Endothelial cell of umbilical vein (primary cell): ENCODE measurements around the gene C2CD4B. TPM values are rescaled to one million over a fixed set of nuclear protein-coding genes. Genes with fewer than 3 reads are reported as not detected.

Experiments
- BruUV-seq: library from RNA; stranded (reverse); fragments of 400-500 nt; replicated peaks from 2 replicates; lab custom pipeline; 2021; lab: Mats Ljungman, UMichigan
- CTCF ChIA-PET: fragments of 300-600, 350-600 bp; sonication (Branson Sonifier 250); formaldehyde crosslinking; loops from one replicate; lab custom pipeline; 2021; ENCODE audit warnings: antibody characterized with exemption, inconsistent platforms; lab: Charles Lee
- POLR2A ChIA-PET: fragments of 300-600, 350-600 bp; sonication (Branson Sonifier 250); formaldehyde crosslinking; loops from one replicate; lab custom pipeline; 2021; ENCODE audit warnings: antibody characterized with exemption, inconsistent platforms; lab: Charles Lee
- DNase-seq: peaks from one replicate; pipeline ENCODE4 v3.0.0-alpha.2; 2011; ENCODE audit warnings: low read depth, low spot score
- FAIRE-seq: peaks from 2 replicates; lab custom pipeline; 2011; peaks lifted over from hg19 to GRCh38; lab: Jason Lieb, UNC
- H2AFZ ChIP-seq: 2 replicates; pipeline ENCODE4 v1.6.0; 2012; ENCODE audit warnings: low read depth, low read length, control low read depth, inconsistent platforms
- H3K27ac ChIP-seq: 2 replicates; pipeline ENCODE4 v1.5.1; 2011; ENCODE audit warnings: low read depth, mild to moderate bottlenecking, control low read depth, low read length, moderate library complexity; ENCODE audit not compliant: insufficient read depth
- H3K27me3 ChIP-seq, 2 experiments: 2 replicates each; pipeline versions ENCODE4 v1.6.0 to v1.6.1; 2011; ENCODE audit warnings: low read length in 2 of 2, mixed read lengths in 1 of 2; ENCODE audit not compliant: control insufficient read depth in 2 of 2, insufficient read depth in 2 of 2
- H3K36me3 ChIP-seq, 2 experiments: 2 replicates in 1 of 2; 3 replicates in 1 of 2; pipeline ENCODE4 v1.5.1; 2011; ENCODE audit warnings: low read length in 2 of 2, mild to moderate bottlenecking in 1 of 2, moderate library complexity in 1 of 2; ENCODE audit not compliant: control insufficient read depth in 2 of 2, insufficient read depth in 2 of 2; ENCODE audit errors: extremely low read depth in 1 of 2
- H3K4me1 ChIP-seq: 3 replicates; pipeline ENCODE4 v1.5.1; 2011; ENCODE audit warnings: mild to moderate bottlenecking, low read length; ENCODE audit not compliant: control insufficient read depth, insufficient read depth; ENCODE audit errors: extremely low read depth
- H3K4me2 ChIP-seq: 2 replicates; pipeline ENCODE4 v1.6.1; 2011; ENCODE audit warnings: low read length, control low read depth, mixed read lengths; ENCODE audit not compliant: insufficient read depth
- H3K4me3 ChIP-seq, 3 experiments: fragments of 200-600 bp in 1 of 3; sonication (generic), shearing (Covaris generic) in 1 of 3; replicated peaks in 1 of 3; 2 replicates each; pipeline ENCODE4 v1.5.1; 2011 to 2016; ENCODE audit warnings: control low read depth in 3 of 3, low read length in 3 of 3, mild to moderate bottlenecking in 2 of 3, inconsistent platforms in 1 of 3, low read depth in 1 of 3, moderate library complexity in 1 of 3; ENCODE audit not compliant: insufficient read depth in 1 of 3
- H3K79me2 ChIP-seq: 2 replicates; pipeline ENCODE4 v1.6.0; 2012; ENCODE audit warnings: low read length, inconsistent platforms; ENCODE audit not compliant: control insufficient read depth, insufficient read depth
- H3K9ac ChIP-seq: replicated peaks from 2 replicates; pipeline ENCODE3; 2011; ENCODE audit warnings: low read length, control low read depth; ENCODE audit not compliant: insufficient read depth; ENCODE audit errors: extremely low read depth
- H3K9me1 ChIP-seq: replicated peaks from 3 replicates; pipeline ENCODE4 v1.6.0; 2011; ENCODE audit warnings: mild to moderate bottlenecking, low read length; ENCODE audit not compliant: control insufficient read depth, insufficient read depth; ENCODE audit errors: extremely low read depth
- H3K9me3 ChIP-seq: replicated peaks from 2 replicates; pipeline ENCODE4 v1.5.1; 2012; ENCODE audit warnings: low read length, inconsistent platforms; ENCODE audit not compliant: control insufficient read depth, insufficient read depth
- H4K20me1 ChIP-seq: replicated peaks from 2 replicates; pipeline ENCODE3; 2011; ENCODE audit warnings: mild to moderate bottlenecking, low read length; ENCODE audit not compliant: control insufficient read depth, insufficient read depth; ENCODE audit errors: extremely low read depth
- EZH2 ChIP-seq: IDR thresholded peaks from 2 replicates; pipeline ENCODE4 v1.6.1; 2012; ENCODE audit warnings: borderline replicate concordance, low read depth, mild to moderate bottlenecking, moderate library complexity, low read length, inconsistent platforms; ENCODE audit not compliant: severe bottlenecking
- FOS ChIP-seq: IDR thresholded peaks from 2 replicates; pipeline ENCODE4 v1.6.1; 2011; ENCODE audit warnings: mild to moderate bottlenecking, low read length, moderate library complexity, borderline replicate concordance; ENCODE audit not compliant: insufficient read depth
- GATA2 ChIP-seq: IDR thresholded peaks from 2 replicates; pipeline ENCODE4 v1.7.0; 2011; ENCODE audit warnings: low read depth, mild to moderate bottlenecking, moderate library complexity, mixed read lengths, low read length; ENCODE audit not compliant: insufficient read length, insufficient read depth
- JUN ChIP-seq: IDR thresholded peaks from 2 replicates; pipeline ENCODE4 v1.6.1; 2011; ENCODE audit warnings: borderline replicate concordance, low read depth; ENCODE audit not compliant: insufficient read length, insufficient read depth
- MAX ChIP-seq: IDR thresholded peaks from 2 replicates; pipeline ENCODE4 v1.6.1; 2011; ENCODE audit not compliant: insufficient read depth, insufficient read length
- MYC ChIP-seq: IDR thresholded peaks from one replicate; pipeline ENCODE4 v1.6.1; 2011; ENCODE audit warnings: mild to moderate bottlenecking, low read depth, low read length
- POLR2A ChIP-seq: IDR thresholded peaks from 2 replicates; pipeline ENCODE4 v1.6.1; 2012; ENCODE audit warnings: low read depth, mild to moderate bottlenecking, control low read depth, low read length
- POLR2AphosphoS5 ChIP-seq: IDR thresholded peaks from 2 replicates; pipeline ENCODE4 v1.6.1; 2012; ENCODE audit warnings: low read depth, mild to moderate bottlenecking, control low read depth, low read length, moderate library complexity; ENCODE audit not compliant: insufficient read depth
- dilution Hi-C: fragments of 300-500 bp; cut with MboI; formaldehyde crosslinking; loops from one replicate; pipeline ENCODE4 v1.15.0; 2019; ENCODE audit warnings: low sequenced_read_pairs; ENCODE audit not compliant: extremely low pct_ligation_motif_present
- intact Hi-C: fragments of 100-400 bp; cut with micrococcal nuclease; formaldehyde crosslinking; loops from one replicate; pipeline ENCODE4 v1.10.0; 2022
- polyA plus RNA-seq, 4 experiments: library from polyadenylated mRNA; depleted of rRNA in 3 of 4; stranded (reverse) in 3 of 4; unstranded in 1 of 4; fragments of >200 nt; gene quantifications; 2 replicates each; pipeline versions ENCODE4 v1.2.1 to v1.2.3, GENCODE V29; 2011 to 2012; ENCODE audit warnings: missing spikeins in 1 of 4
- total RNA-seq: library from RNA; stranded (reverse); gene quantifications from 2 replicates; pipeline ENCODE4 v1.2.3, GENCODE V29; 2021
- TF ChIP-seq, protein P1 (sequence below), 2 donors: IDR thresholded peaks; 1 replicate in 1 of 2; 2 replicates in 1 of 2; pipeline ENCODE4 v1.5.1; 2011; ENCODE audit warnings: low read length in 2 of 2, mild to moderate bottlenecking in 2 of 2, moderate library complexity in 2 of 2, control low read depth in 1 of 2, inconsistent platforms in 1 of 2, low read depth in 1 of 2; ENCODE audit not compliant: insufficient read depth in 1 of 2; ENCODE audit errors: extremely low read depth in 1 of 2

Gene C2CD4B
- total and polyA plus RNA-seq, 2 donors (not counting 3 experiments of a cell fraction or from before 2014, with no cell fraction given) = 28.4 to 31.7 TPM

GRCh38 chr15:62183130-62183529 lies 18.0 kb upstream of the C2CD4B start:
- Histone ChIP-seq H3K27me3 (no peaks in the 10 kb centered on the region), H3K36me3 (no peaks in the 10 kb centered on the region), H3K79me2 (no peaks in the 10 kb centered on the region), H3K9me3 (no peaks in the 10 kb centered on the region), H4K20me1 (no peaks in the 10 kb centered on the region), H3K4me3 (no peak overlapping the region), H3K9ac (no peak overlapping the region), H3K4me2 (no peak overlapping the region), H3K4me1 (no peaks in the 10 kb centered on the region), H3K27ac (no peak overlapping the region), H3K9me1 (no peaks in the 10 kb centered on the region), H2AFZ (no peak overlapping the region)
- TF ChIP-seq MYC = no peak
- TF ChIP-seq FOS = no peak
- no peak for TF ChIP-seq JUN
- TF ChIP-seq MAX = no peak
- TF ChIP-seq POLR2A = no peak
- TF ChIP-seq GATA2 = no peak
- TF ChIP-seq, protein P1, sequence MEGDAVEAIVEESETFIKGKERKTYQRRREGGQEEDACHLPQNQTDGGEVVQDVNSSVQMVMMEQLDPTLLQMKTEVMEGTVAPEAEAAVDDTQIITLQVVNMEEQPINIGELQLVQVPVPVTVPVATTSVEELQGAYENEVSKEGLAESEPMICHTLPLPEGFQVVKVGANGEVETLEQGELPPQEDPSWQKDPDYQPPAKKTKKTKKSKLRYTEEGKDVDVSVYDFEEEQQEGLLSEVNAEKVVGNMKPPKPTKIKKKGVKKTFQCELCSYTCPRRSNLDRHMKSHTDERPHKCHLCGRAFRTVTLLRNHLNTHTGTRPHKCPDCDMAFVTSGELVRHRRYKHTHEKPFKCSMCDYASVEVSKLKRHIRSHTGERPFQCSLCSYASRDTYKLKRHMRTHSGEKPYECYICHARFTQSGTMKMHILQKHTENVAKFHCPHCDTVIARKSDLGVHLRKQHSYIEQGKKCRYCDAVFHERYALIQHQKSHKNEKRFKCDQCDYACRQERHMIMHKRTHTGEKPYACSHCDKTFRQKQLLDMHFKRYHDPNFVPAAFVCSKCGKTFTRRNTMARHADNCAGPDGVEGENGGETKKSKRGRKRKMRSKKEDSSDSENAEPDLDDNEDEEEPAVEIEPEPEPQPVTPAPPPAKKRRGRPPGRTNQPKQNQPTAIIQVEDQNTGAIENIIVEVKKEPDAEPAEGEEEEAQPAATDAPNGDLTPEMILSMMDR (IDR thresholded peaks at IDR 0.05; ENCODE audit: extremely low read depth in 1 of 2, insufficient read depth in 1 of 2, low read depth in 1 of 2, low read length in 2 of 2) = no peak
- TF ChIP-seq EZH2 = no peak
- TF ChIP-seq POLR2AphosphoS5 = no peak
- dilution Hi-C loops = no loop called here
- ChIA-PET CTCF (no interaction called here), POLR2A (no interaction called here)
- FAIRE-seq (no peak), DNase-seq (no peak)
- BruUV-seq = no TSS peak
- intact Hi-C loops = no loop called here
